Keratinocyte (primary cell): ENCODE measurements around the gene MTM1. TPM values are rescaled to one million over a fixed set of nuclear protein-coding genes. Genes with fewer than 3 reads are reported as not detected.

ENCODE experiments used
- DNase-seq: peaks from one replicate; pipeline ENCODE4 v3.0.0-alpha.2; 2011; ENCODE audit warnings: low read depth, missing footprints, low spot score
- FAIRE-seq: peaks from 2 replicates; lab custom pipeline; 2011; peaks lifted over from hg19 to GRCh38; lab: Jason Lieb, UNC
- H2AFZ ChIP-seq: 2 replicates; pipeline ENCODE4 v1.6.0; 2012; ENCODE audit warnings: low read length, control low read depth, inconsistent platforms; ENCODE audit not compliant: control insufficient read depth
- H3K27ac ChIP-seq: 2 replicates; pipeline ENCODE4 v1.5.1; 2011; ENCODE audit warnings: low read length; ENCODE audit not compliant: control insufficient read depth, insufficient read depth
- H3K27me3 ChIP-seq: 3 replicates; pipeline ENCODE4 v1.6.0; 2011; ENCODE audit warnings: low read length; ENCODE audit not compliant: control insufficient read depth, insufficient read depth; ENCODE audit errors: extremely low read depth
- H3K36me3 ChIP-seq, 2 experiments: 2 replicates in 1 of 2; 3 replicates in 1 of 2; pipeline ENCODE4 v1.5.1; 2011; ENCODE audit warnings: low read length in 2 of 2, mild to moderate bottlenecking in 1 of 2; ENCODE audit not compliant: control insufficient read depth in 2 of 2, insufficient read depth in 2 of 2; ENCODE audit errors: extremely low read depth in 1 of 2
- H3K4me1 ChIP-seq: 3 replicates; pipeline ENCODE4 v1.5.1; 2011; ENCODE audit warnings: low read length; ENCODE audit not compliant: control insufficient read depth, insufficient read depth; ENCODE audit errors: extremely low read depth
- H3K4me2 ChIP-seq: 3 replicates; pipeline ENCODE4 v1.6.0; 2011; ENCODE audit warnings: low read depth, low read length; ENCODE audit not compliant: control insufficient read depth, insufficient read depth; ENCODE audit errors: extremely low read depth
- H3K4me3 ChIP-seq, 3 experiments: fragments of 200-600 bp in 1 of 3; sonication (generic) in 1 of 3; 2 replicates in 2 of 3; 3 replicates in 1 of 3; pipeline ENCODE4 v1.5.1; 2011 to 2016; ENCODE audit warnings: low read length in 3 of 3, mild to moderate bottlenecking in 3 of 3, control low read depth in 2 of 3, inconsistent platforms in 1 of 3, low read depth in 1 of 3, mixed read lengths in 1 of 3, mixed run types in 1 of 3, moderate library complexity in 1 of 3; ENCODE audit not compliant: control insufficient read depth in 2 of 3, insufficient read depth in 2 of 3; ENCODE audit errors: extremely low read depth in 1 of 3
- H3K79me2 ChIP-seq: 2 replicates; pipeline ENCODE4 v1.6.0; 2012; ENCODE audit warnings: low read length; ENCODE audit not compliant: control insufficient read depth, insufficient read depth
- H3K9ac ChIP-seq: 3 replicates; pipeline ENCODE4 v1.6.0; 2011; ENCODE audit warnings: low read length; ENCODE audit not compliant: control insufficient read depth, insufficient read depth; ENCODE audit errors: extremely low read depth
- H3K9me1 ChIP-seq: 3 replicates; pipeline ENCODE4 v1.6.0; 2011; ENCODE audit warnings: low read length; ENCODE audit not compliant: control insufficient read depth, insufficient read depth; ENCODE audit errors: extremely low read depth
- H3K9me3 ChIP-seq: 2 replicates; pipeline ENCODE4 v1.5.1; 2012; ENCODE audit warnings: low read depth, low read length; ENCODE audit not compliant: control insufficient read depth
- H4K20me1 ChIP-seq: 3 replicates; pipeline ENCODE4 v1.6.0; 2011; ENCODE audit warnings: low read length; ENCODE audit not compliant: control insufficient read depth, insufficient read depth; ENCODE audit errors: extremely low read depth
- EZH2 ChIP-seq: IDR thresholded peaks from one replicate; pipeline ENCODE4 v1.6.1; 2012; ENCODE audit warnings: inconsistent platforms, mild to moderate bottlenecking, low read length, moderate library complexity
- dilution Hi-C: fragments of 300-500 bp; cut with MboI; formaldehyde crosslinking; loops from one replicate; pipeline ENCODE4 v1.7.0; 2020; ENCODE audit warnings: low sequenced_read_pairs; ENCODE audit not compliant: extremely low pct_ligation_motif_present
- polyA minus RNA-seq, 3 experiments: library from RNA; depleted of rRNA, polyadenylated mRNA; stranded (reverse); fragments of >200 nt; gene quantifications; 1 replicate in 1 of 3; 2 replicates in 1 of 3; 3 replicates in 1 of 3; pipeline ENCODE4 v1.2.3, GENCODE V29; 2011
- polyA plus RNA-seq, 5 experiments: library from polyadenylated mRNA; depleted of rRNA in 3 of 5; stranded (reverse) in 3 of 5; stranded (forward) in 1 of 5; unstranded in 1 of 5; fragments of >200 nt; gene quantifications; 1 replicate in 1 of 5; 2 replicates in 3 of 5; 3 replicates in 1 of 5; pipeline versions ENCODE4 v1.2.1 to v1.2.3, GENCODE V29; 2011 to 2012; ENCODE audit warnings: missing spikeins in 2 of 5, low read depth in 1 of 5, low replicate concordance in 1 of 5
- TF ChIP-seq, protein P1 (sequence below), 3 experiments: IDR thresholded peaks in 1 of 3; conservative IDR thresholded peaks in 1 of 3; optimal IDR thresholded peaks in 1 of 3; 2 replicates in 2 of 3; 3 replicates in 1 of 3; pipeline versions ENCODE3 to v1.5.1; 2011; ENCODE audit warnings: low read length in 3 of 3, mild to moderate bottlenecking in 3 of 3, moderate library complexity in 2 of 3, control low read depth in 1 of 3, inconsistent platforms in 1 of 3; ENCODE audit not compliant: insufficient read depth in 2 of 3; ENCODE audit errors: extremely low read depth in 1 of 3

Gene MTM1
- polyA plus RNA-seq (7.3 to 13.9 TPM (median 9.6 TPM) in 3 replicates), polyA minus RNA-seq (5.0 to 14.7 TPM (median 10.7 TPM) in 3 replicates)
- 12.6 TPM for polyA plus RNA-seq (2011; ENCODE audit: low read depth)
- polyA plus RNA-seq (2011; cell fraction: cytosol; rRNA removed), result 5.1 and 8.4 TPM in 2 replicates
- polyA plus RNA-seq (2011; cell fraction: nucleus; rRNA removed), result 11.5 and 13.3 TPM in 2 replicates
- polyA plus RNA-seq (2012; ENCODE audit: low replicate concordance), result 10.7 and 11.0 TPM in 2 replicates
- polyA minus RNA-seq (2011; cell fraction: cytosol; rRNA and poly(A)+ RNA removed), result 3.5 TPM
- polyA minus RNA-seq (2011; cell fraction: nucleus; rRNA and poly(A)+ RNA removed), result 9.5 and 15.0 TPM in 2 replicates

DNA sequence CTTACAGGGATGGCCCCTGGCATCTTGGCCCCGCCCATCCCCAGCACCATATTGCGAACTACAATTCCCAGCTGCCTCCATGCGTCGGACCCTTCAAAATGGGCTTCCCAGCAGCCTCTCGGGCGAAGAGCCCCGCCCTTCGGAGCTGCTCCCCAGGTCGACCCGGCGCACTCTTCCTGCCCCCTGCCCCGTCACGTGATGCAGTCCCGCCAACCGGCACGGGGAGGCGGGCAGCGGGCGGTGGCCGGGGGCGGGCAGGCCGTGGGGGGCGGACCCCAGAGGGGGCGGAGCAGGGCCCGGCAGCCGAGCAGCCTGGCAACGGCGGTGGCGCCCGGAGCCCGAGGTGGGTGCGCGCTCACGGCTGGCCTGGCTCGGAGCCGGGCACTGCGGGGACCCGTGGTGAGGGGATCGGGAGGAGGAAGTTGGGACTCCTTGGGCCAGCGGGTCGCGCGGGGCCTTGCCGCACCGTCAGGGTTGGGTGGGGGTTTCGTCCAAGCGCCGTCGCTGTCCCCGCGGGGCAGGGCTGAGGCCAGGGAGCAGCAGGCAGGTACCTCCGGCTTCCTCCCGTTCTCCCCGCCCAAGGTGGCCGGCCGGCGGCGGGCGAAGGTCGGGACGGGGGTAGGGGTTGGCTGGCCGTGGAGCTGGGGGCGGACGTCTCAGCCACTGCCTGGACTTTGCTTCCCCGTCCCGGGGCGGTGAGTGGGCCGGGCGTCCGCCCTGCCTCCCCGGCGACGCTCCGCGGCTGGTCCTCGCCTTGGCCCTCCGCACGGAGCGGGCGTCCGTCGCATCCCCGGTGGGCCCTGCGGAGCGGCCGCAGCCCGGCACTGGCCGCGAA, at the start of gene MTM1:
Gene MTM1, plus strand, starts transcription at position 302 of the 835 bp plus-strand sequence. CDS start 23,994 bp downstream, outside the sequence.
- peak; percentile 32 for FAIRE-seq
- DNase-seq, result no peak
- Histone ChIP-seq H2AFZ (peak within 1 kb of the TSS; percentile 58), H3K27ac (peak within 1 kb of the TSS; percentile 66), H3K4me1 (peaks cover 35% of the 10 kb centered on the region), H3K9ac (peak within 1 kb of the TSS; percentile 77), H3K9me3 (no peaks in the 10 kb centered on the region), H3K79me2 (peaks cover 38% of the 10 kb centered on the region), H3K9me1 (no peaks in the 10 kb centered on the region), H3K36me3 (no peaks in the 10 kb centered on the region), H3K27me3 (no peaks in the 10 kb centered on the region), H3K4me3 (peak within 1 kb of the TSS; percentile 63 to 79 (median 73)), H3K4me2 (peak within 1 kb of the TSS; percentile 71), H4K20me1 (no peaks in the 10 kb centered on the region)
- TF ChIP-seq, protein P1, sequence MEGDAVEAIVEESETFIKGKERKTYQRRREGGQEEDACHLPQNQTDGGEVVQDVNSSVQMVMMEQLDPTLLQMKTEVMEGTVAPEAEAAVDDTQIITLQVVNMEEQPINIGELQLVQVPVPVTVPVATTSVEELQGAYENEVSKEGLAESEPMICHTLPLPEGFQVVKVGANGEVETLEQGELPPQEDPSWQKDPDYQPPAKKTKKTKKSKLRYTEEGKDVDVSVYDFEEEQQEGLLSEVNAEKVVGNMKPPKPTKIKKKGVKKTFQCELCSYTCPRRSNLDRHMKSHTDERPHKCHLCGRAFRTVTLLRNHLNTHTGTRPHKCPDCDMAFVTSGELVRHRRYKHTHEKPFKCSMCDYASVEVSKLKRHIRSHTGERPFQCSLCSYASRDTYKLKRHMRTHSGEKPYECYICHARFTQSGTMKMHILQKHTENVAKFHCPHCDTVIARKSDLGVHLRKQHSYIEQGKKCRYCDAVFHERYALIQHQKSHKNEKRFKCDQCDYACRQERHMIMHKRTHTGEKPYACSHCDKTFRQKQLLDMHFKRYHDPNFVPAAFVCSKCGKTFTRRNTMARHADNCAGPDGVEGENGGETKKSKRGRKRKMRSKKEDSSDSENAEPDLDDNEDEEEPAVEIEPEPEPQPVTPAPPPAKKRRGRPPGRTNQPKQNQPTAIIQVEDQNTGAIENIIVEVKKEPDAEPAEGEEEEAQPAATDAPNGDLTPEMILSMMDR (optimal IDR thresholded peaks at IDR 0.05 in 1 of 3, IDR thresholded peaks at IDR 0.05 in 1 of 3, conservative IDR thresholded peaks at IDR 0.05 in 1 of 3; ENCODE audit: extremely low read depth in 1 of 3, insufficient read depth in 2 of 3, low read length in 3 of 3), result no peak
- TF ChIP-seq EZH2, result no peak
- dilution Hi-C loops, result no loop called here

DNA sequence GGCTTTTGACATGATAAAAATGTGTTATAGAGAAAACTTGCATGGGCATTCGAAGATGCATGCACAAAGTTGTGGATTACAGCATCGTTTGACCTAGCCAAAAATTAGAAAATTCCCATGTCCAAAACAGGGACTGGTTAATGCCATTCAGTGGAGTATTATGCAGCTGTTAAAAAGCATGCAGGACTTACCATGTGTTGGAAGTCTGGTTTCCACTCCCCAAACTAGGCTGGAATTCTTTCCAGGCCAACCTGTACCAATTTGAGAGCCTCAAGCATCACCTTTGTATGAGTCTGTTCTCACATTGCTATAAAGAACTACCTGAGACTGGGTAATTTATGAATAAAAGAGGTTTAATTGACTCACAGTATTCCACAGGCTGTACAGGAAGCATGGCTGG, 45.9 kb upstream of the MTM1 start:
- Histone ChIP-seq H3K36me3 (no peaks in the 10 kb centered on the region), H3K4me2 (no peak overlapping the region), H3K4me1 (no peaks in the 10 kb centered on the region), H3K4me3 (no peak overlapping the region), H4K20me1 (no peaks in the 10 kb centered on the region), H3K9me1 (no peaks in the 10 kb centered on the region), H3K9me3 (no peaks in the 10 kb centered on the region), H3K27me3 (no peaks in the 10 kb centered on the region), H3K27ac (no peak overlapping the region), H2AFZ (no peak overlapping the region), H3K79me2 (no peaks in the 10 kb centered on the region), H3K9ac (no peak overlapping the region)
- no peak for TF ChIP-seq EZH2
- TF ChIP-seq, protein P1 (optimal IDR thresholded peaks at IDR 0.05 in 1 of 3, IDR thresholded peaks at IDR 0.05 in 1 of 3, conservative IDR thresholded peaks at IDR 0.05 in 1 of 3; ENCODE audit: extremely low read depth in 1 of 3, insufficient read depth in 2 of 3, low read length in 3 of 3), result no peak
- no peak for FAIRE-seq
- DNase-seq, result no peak
- dilution Hi-C loops, result no loop called here
